ENCODE data around the gene ZWILCH. TPM values are rescaled to one million over a fixed set of nuclear protein-coding genes. Genes with fewer than 3 reads are reported as not detected.

ZWILCH gene
- total and polyA plus RNA-seq, 2 experiments from 2014 or later = 20.7 to 31.5 TPM

- no peak overlapping the region for H3K9ac ChIP-seq
- no peak for TF ChIP-seq EZH2phosphoT487 (IDR thresholded peaks at IDR 0.05; ENCODE audit: insufficient read depth, low read depth)
- TF ChIP-seq EZH2 (IDR thresholded peaks at IDR 0.05; ENCODE audit: insufficient read depth, poor library complexity, severe bottlenecking) = no peak
- 47 to 55% methylated on average over 5 of the region's 5 CpGs for WGBS, 2 experiments (ENCODE audit: low coverage in 1 of 2, low lambda C conversion rate in 2 of 2, missing lambda C conversion rate in 2 of 2)
- H3K4me3 ChIP-seq = no peak overlapping the region
- no peak for DNase-seq
- no peaks in the 10 kb centered on the region for H3K27me3 ChIP-seq (replicated peaks; ENCODE audit: insufficient read depth)
- no peaks in the 10 kb centered on the region for H3K4me1 ChIP-seq (ENCODE audit: insufficient read depth)
- no peak overlapping the region for H3K27ac ChIP-seq
- in situ Hi-C loops (cut with MboI) = no loop called here
- no peak overlapping the region for H3K4me2 ChIP-seq (ENCODE audit: unreplicated experiment)
- no peaks in the 10 kb centered on the region for H3K9me3 ChIP-seq (ENCODE audit: low read depth)
- no peaks in the 10 kb centered on the region for H3K9me2 ChIP-seq (ENCODE audit: insufficient read depth)
- peaks cover 13% of the 10 kb centered on the region; the same call in 1 of the 2 replicates for H3F3A ChIP-seq (ENCODE audit: insufficient read depth)
- no peaks in the 10 kb centered on the region for H3K79me2 ChIP-seq (ENCODE audit: insufficient read depth)
- H2AFZ ChIP-seq = no peak overlapping the region
- H3K36me3 ChIP-seq (ENCODE audit: low read depth) = no peaks in the 10 kb centered on the region
- H4K20me1 ChIP-seq (ENCODE audit: insufficient read depth) = no peaks in the 10 kb centered on the region
Measured at GRCh38 chr15:66594836-66595235, 89.7 kb downstream of the ZWILCH start.

DNA sequence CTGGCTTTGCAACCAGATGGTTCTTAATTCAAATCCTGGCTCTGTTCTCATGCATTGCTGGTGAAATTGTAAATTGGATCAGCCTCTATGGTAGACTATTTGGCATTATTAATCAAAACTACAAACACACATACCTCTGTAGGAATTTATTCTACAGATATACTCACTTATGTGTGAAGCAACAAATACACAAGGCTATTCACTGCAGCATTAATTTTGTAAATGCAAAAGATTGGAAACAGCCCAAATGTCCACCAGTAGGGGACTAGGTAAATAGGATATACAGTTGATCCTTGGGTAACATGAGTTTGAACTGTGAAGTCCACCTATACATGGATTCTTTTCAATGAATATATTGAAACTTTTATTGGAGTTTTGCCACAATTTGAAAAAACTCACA is 90.2 kb downstream of the ZWILCH start:
- H3F3A ChIP-seq (ENCODE audit: insufficient read depth) = peaks cover 13% of the 10 kb centered on the region; the same call in 1 of the 2 replicates
- in situ Hi-C loops (cut with MboI) = no loop called here

DNA sequence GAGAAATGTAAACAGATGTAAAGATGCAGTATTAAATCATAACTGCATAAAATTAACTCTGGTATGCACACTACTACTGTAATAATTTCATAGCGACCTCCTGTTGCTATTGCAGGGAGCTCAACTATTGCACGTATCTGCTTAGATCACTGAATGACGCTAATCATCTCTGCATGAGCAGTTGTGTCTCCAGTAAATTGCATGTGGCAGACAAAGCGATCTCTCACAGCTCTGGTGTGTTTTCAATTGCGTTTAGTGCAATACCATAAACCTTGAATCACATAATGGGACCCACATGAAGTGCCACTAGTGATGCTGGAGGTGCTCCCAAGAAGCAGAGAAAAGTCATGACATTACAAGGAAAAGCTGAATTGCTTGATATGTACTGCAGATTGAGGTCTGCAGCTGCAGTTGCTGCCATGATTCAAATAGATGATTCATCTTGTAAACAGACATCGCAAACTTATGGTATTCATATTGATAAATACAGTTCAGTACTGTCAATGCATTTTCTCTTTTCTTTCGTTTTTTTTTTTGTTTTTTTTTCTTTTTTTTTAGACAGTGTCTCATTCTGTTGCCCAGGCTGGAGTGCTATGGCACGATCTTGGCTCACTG is 90.9 kb downstream of the ZWILCH start:
- 10 to 12% methylated on average over 8 of the region's 8 CpGs for whole genome bisulfite sequencing, 2 experiments (ENCODE audit: low coverage in 1 of 2, low lambda C conversion rate in 2 of 2, missing lambda C conversion rate in 2 of 2)
- DNase-seq = peak; percentile 70
- Histone ChIP-seq H3K36me3 (ENCODE audit: low read depth) (no peaks in the 10 kb centered on the region), H3K4me2 (ENCODE audit: unreplicated experiment) (peak overlapping the region; percentile 0), H3F3A (ENCODE audit: insufficient read depth) (peaks cover 13% of the 10 kb centered on the region; the same call in 1 of the 2 replicates), H3K9me2 (ENCODE audit: insufficient read depth) (no peaks in the 10 kb centered on the region), H3K4me3 (no peak overlapping the region), H3K27ac (no peak overlapping the region), H3K27me3 (replicated peaks; ENCODE audit: insufficient read depth) (no peaks in the 10 kb centered on the region), H3K79me2 (ENCODE audit: insufficient read depth) (no peaks in the 10 kb centered on the region), H3K9me3 (ENCODE audit: low read depth) (no peaks in the 10 kb centered on the region), H3K4me1 (ENCODE audit: insufficient read depth) (no peaks in the 10 kb centered on the region), H2AFZ (no peak overlapping the region), H4K20me1 (ENCODE audit: insufficient read depth) (no peaks in the 10 kb centered on the region), H3K9ac (no peak overlapping the region)
- in situ Hi-C loops (cut with MboI) = no loop called here
- TF ChIP-seq EZH2phosphoT487 (IDR thresholded peaks at IDR 0.05; ENCODE audit: insufficient read depth, low read depth) (no peak), EZH2 (IDR thresholded peaks at IDR 0.05; ENCODE audit: insufficient read depth, poor library complexity, severe bottlenecking) (no peak)

More for the DNA sequence above, 90.2 kb downstream of the ZWILCH start:
- no peak overlapping the region for H3K4me2 ChIP-seq (ENCODE audit: unreplicated experiment)
- no peaks in the 10 kb centered on the region for H3K36me3 ChIP-seq (ENCODE audit: low read depth)
- no peaks in the 10 kb centered on the region for H4K20me1 ChIP-seq (ENCODE audit: insufficient read depth)
- H3K4me3 ChIP-seq = no peak overlapping the region
- no peaks in the 10 kb centered on the region for H3K79me2 ChIP-seq (ENCODE audit: insufficient read depth)
- no peaks in the 10 kb centered on the region for H3K9me3 ChIP-seq (ENCODE audit: low read depth)
- H3K27me3 ChIP-seq (replicated peaks; ENCODE audit: insufficient read depth) = no peaks in the 10 kb centered on the region
- H3K9ac ChIP-seq = no peak overlapping the region
- H3K27ac ChIP-seq = no peak overlapping the region
- H3K9me2 ChIP-seq (ENCODE audit: insufficient read depth) = no peaks in the 10 kb centered on the region
- H3K4me1 ChIP-seq (ENCODE audit: insufficient read depth) = no peaks in the 10 kb centered on the region
- DNase-seq = no peak
- no peak overlapping the region for H2AFZ ChIP-seq
- no peak for TF ChIP-seq EZH2phosphoT487 (IDR thresholded peaks at IDR 0.05; ENCODE audit: insufficient read depth, low read depth)
- TF ChIP-seq EZH2 (IDR thresholded peaks at IDR 0.05; ENCODE audit: insufficient read depth, poor library complexity, severe bottlenecking) = no peak

DNA sequence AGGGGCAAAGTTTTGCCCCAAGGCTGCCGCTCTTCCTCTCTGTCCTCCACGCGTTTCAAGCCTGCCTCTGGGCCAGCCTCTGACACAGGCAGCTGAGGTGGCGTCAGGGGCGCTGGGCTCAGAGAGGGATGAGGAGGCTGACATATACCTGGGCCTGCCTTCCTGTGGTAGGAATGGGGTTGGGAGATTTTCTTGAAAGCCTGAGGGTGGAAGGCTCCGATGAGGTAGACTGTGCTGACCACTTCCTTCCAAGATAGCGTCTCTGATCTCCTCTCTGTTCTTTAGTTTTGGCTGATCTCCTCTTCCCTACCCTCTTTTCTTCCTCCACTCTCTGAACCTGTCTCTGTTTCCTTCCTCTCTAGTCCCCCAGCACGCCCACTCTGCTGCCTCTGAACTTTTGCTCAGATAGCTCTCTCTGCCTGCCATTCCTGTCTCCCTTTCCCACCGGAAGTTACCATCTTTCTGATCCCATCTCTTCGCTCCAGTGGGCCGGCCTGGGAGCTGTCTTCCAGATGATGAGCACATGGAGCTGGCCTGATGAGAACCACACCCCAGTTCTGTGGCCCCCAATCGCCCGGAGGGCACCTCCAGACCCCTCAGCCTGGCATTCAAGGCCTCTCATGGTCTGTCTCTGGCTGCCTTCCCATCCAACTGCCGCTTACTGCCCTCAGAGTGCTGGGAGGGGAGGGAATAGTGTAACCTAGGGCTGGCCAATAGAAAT is 93.1 kb downstream of the ZWILCH start:
- no peaks in the 10 kb centered on the region for H3K36me3 ChIP-seq (ENCODE audit: low read depth)
- H3K4me3 ChIP-seq = no peak overlapping the region
- H3K4me2 ChIP-seq (ENCODE audit: unreplicated experiment) = no peak overlapping the region
- peaks cover 13% of the 10 kb centered on the region; the same call in 1 of the 2 replicates for H3F3A ChIP-seq (ENCODE audit: insufficient read depth)
- no peak for DNase-seq
- no peaks in the 10 kb centered on the region for H3K27me3 ChIP-seq (replicated peaks; ENCODE audit: insufficient read depth)
- WGBS, 2 experiments (ENCODE audit: low coverage in 1 of 2, low lambda C conversion rate in 2 of 2, missing lambda C conversion rate in 2 of 2) = 72 to 76% methylated on average over 13 to 14 of the region's 14 CpGs
- in situ Hi-C loops (cut with MboI) = no loop called here
- no peak overlapping the region for H3K27ac ChIP-seq
- H3K9me2 ChIP-seq (ENCODE audit: insufficient read depth) = no peaks in the 10 kb centered on the region
- no peaks in the 10 kb centered on the region for H3K9me3 ChIP-seq (ENCODE audit: low read depth)
- no peak overlapping the region for H2AFZ ChIP-seq
- TF ChIP-seq EZH2phosphoT487 (IDR thresholded peaks at IDR 0.05; ENCODE audit: insufficient read depth, low read depth) (no peak), EZH2 (IDR thresholded peaks at IDR 0.05; ENCODE audit: insufficient read depth, poor library complexity, severe bottlenecking) (no peak)
- H4K20me1 ChIP-seq (ENCODE audit: insufficient read depth) = no peaks in the 10 kb centered on the region
- no peaks in the 10 kb centered on the region for H3K79me2 ChIP-seq (ENCODE audit: insufficient read depth)
- no peaks in the 10 kb centered on the region for H3K4me1 ChIP-seq (ENCODE audit: insufficient read depth)
- no peak overlapping the region for H3K9ac ChIP-seq

Small RNA genes lying within 50 kb of the gene (microRNA-seq; reads per million reads assigned to microRNA genes)
- gene MIR4512 (ENCODE audit: borderline number of aligned reads) = not detected

Small RNA genes lying within 50 kb of the gene (small RNA-seq; reads per million reads assigned to genes)
- gene MIR4512 (ENCODE audit: low read depth, low replicate concordance) = not detected
- not detected for gene RF01159 (ENCODE audit: low read depth, low replicate concordance)
- gene SNORD16 (ENCODE audit: low read depth, low replicate concordance) = not detected
- gene SNORD18A (ENCODE audit: low read depth, low replicate concordance) = not detected
- not detected for gene SNORD18B (ENCODE audit: low read depth, low replicate concordance)
- gene SNORD18C (ENCODE audit: low read depth, low replicate concordance) = not detected

Other genes with a start within 250 kb of the ZWILCH start
- 19.5 and 23.7 TPM in 2 replicates for gene DIS3L, start 211.8 kb upstream of the ZWILCH start, total RNA-seq (2014; rRNA removed; shearing (Covaris generic))
- gene DIS3L, start 211.8 kb upstream of the ZWILCH start, polyA plus RNA-seq (2016; fragmentation: Nextera tagmentation; extraction: Ambion mirVana) = 12.2 and 15.6 TPM in 2 replicates
- gene TIPIN, start 148.6 kb upstream of the ZWILCH start, total RNA-seq (2014; rRNA removed; shearing (Covaris generic)) = 4.6 and 7.1 TPM in 2 replicates
- gene TIPIN, start 148.6 kb upstream of the ZWILCH start, polyA plus RNA-seq (2016; fragmentation: Nextera tagmentation; extraction: Ambion mirVana) = 9.6 and 10.2 TPM in 2 replicates
- gene MAP2K1, start 118.4 kb upstream of the ZWILCH start, total RNA-seq (2014; rRNA removed; shearing (Covaris generic)) = 52.9 and 56.2 TPM in 2 replicates
- gene MAP2K1, start 118.4 kb upstream of the ZWILCH start, polyA plus RNA-seq (2016; fragmentation: Nextera tagmentation; extraction: Ambion mirVana) = 55.7 and 56.9 TPM in 2 replicates
- 5.3 and 17.6 TPM in 2 replicates for gene SNAPC5, start 7.6 kb upstream of the ZWILCH start, total RNA-seq (2014; rRNA removed; shearing (Covaris generic))
- 22.0 and 23.2 TPM in 2 replicates for gene SNAPC5, start 7.6 kb upstream of the ZWILCH start, polyA plus RNA-seq (2016; fragmentation: Nextera tagmentation; extraction: Ambion mirVana)
- gene RPL4, start 471 bp upstream of the ZWILCH start, total RNA-seq (2014; rRNA removed; shearing (Covaris generic)) = 3,244 and 3,721 TPM in 2 replicates
- gene RPL4, start 471 bp upstream of the ZWILCH start, polyA plus RNA-seq (2016; fragmentation: Nextera tagmentation; extraction: Ambion mirVana) = 915 and 943 TPM in 2 replicates
- gene LCTL, start 60.7 kb downstream of the ZWILCH start, total RNA-seq (2014; rRNA removed; shearing (Covaris generic)) = 1.0 TPM in 1 of 2 replicates, not detected in the other
- gene LCTL, start 60.7 kb downstream of the ZWILCH start, polyA plus RNA-seq (2016; fragmentation: Nextera tagmentation; extraction: Ambion mirVana) = 0.28 and 0.68 TPM in 2 replicates
- gene SMAD6, start 196.9 kb downstream of the ZWILCH start, total RNA-seq (2014; rRNA removed; shearing (Covaris generic)) = 24.0 and 32.9 TPM in 2 replicates
- gene SMAD6, start 196.9 kb downstream of the ZWILCH start, polyA plus RNA-seq (2016; fragmentation: Nextera tagmentation; extraction: Ambion mirVana) = 3.5 and 3.6 TPM in 2 replicates